ENCODE results near the gene SUPT3H.
"Not testable (repeated sequence)": the region's sequence is repeated elsewhere in the genome, so short reads cannot be mapped to it uniquely, and the experiment has no call there.

The SUPT3H gene

GRCh38 chr6:44868335-44868668 lies 509.4 kb downstream of the SUPT3H start:
- no peak for DNase-seq

- DNase-seq = no peak
These were observed 510.0 kb downstream of the SUPT3H start for GRCh38 chr6:44867571-44868334.

- DNase-seq = not testable (repeated sequence)
These were observed 512.5 kb downstream of the SUPT3H start for GRCh38 chr6:44865184-44865583.

GRCh38 chr6:44859901-44860410 lies 517.8 kb downstream of the SUPT3H start:
- no peak for DNase-seq

- no peak for DNase-seq
These were observed 518.7 kb downstream of the SUPT3H start for GRCh38 chr6:44858998-44859397.

- DNase-seq = no peak
These were observed 521.3 kb downstream of the SUPT3H start for GRCh38 chr6:44856479-44856878.

GRCh38 chr6:44855562-44856411 lies 521.9 kb downstream of the SUPT3H start:
- no peak for DNase-seq

GRCh38 chr6:44854712-44855443 lies 522.9 kb downstream of the SUPT3H start:
- DNase-seq = no peak

GRCh38 chr6:44851176-44851575 lies 526.6 kb downstream of the SUPT3H start:
- no peak for DNase-seq

GRCh38 chr6:44850312-44850711 lies 527.4 kb downstream of the SUPT3H start:
- DNase-seq = no peak

- DNase-seq = no peak
These were observed 527.9 kb downstream of the SUPT3H start for GRCh38 chr6:44849806-44850205.

- no peak for DNase-seq
These were observed 534.0 kb downstream of the SUPT3H start for GRCh38 chr6:44843734-44844133.

GRCh38 chr6:44842616-44843015 lies 535.1 kb downstream of the SUPT3H start:
- DNase-seq = no peak

GRCh38 chr6:44841829-44842228 lies 535.9 kb downstream of the SUPT3H start:
- no peak for DNase-seq

GRCh38 chr6:44837741-44838140 lies 540.0 kb downstream of the SUPT3H start:
- DNase-seq = no peak

GRCh38 chr6:44837255-44837654 lies 540.5 kb downstream of the SUPT3H start:
- DNase-seq = no peak

- no peak for DNase-seq
These were observed 544.5 kb downstream of the SUPT3H start for GRCh38 chr6:44833248-44833647.

GRCh38 chr6:44831002-44831610 lies 546.6 kb downstream of the SUPT3H start:
- DNase-seq = no peak

- no peak for DNase-seq
These were observed 547.9 kb downstream of the SUPT3H start for GRCh38 chr6:44829836-44830235.

GRCh38 chr6:44828780-44829179 lies 549.0 kb downstream of the SUPT3H start:
- DNase-seq = no peak

- no peak for DNase-seq
These were observed 551.6 kb downstream of the SUPT3H start for GRCh38 chr6:44826025-44826676.

GRCh38 chr6:44825273-44825672 lies 552.5 kb downstream of the SUPT3H start:
- no peak for DNase-seq
